ENCODE data around the gene GJA5.

GJA5 gene

DNA sequence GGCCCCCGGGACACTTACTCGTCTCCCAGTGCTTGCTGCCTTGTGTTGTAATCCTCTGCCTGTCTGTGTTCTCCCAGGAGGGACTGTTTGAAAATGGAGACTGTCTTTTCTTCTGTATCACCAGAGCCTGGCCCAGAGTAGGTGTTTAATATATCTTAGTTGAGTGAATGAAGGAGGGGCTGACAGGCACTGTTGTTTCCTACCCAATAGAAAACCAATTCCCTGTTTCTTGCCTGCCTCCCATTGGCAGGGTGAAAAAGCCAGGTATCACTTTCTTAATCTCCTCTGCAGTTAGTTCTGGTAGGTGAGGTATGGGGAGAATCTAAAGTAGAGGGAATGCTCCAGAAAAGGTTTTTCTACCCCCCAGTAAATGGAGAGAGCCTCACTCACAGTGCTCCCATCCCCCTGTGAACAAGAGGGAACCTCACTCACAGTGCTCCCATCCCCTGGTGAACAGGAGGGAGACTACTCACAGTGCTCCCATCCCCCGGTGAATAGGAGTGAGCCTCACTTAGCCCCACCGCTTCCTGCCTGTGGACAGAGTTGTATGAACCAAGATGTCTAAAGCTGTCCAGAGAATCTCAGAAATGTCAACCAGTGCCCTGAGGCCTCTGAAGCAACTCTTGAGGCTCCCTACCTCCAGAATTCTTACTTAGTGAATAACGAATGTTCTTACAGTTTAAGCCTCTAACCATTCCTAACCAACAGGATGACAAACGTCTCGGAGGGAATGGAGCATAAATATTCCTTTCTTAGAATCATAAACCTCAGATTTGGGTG, at the start of gene GJA5:
GJA5 (minus strand) TSS at position 122 of the 780 bp plus-strand sequence. CDS start 1,364 bp downstream, outside the sequence.
- no peak for DNase-seq (ENCODE audit: low read depth)

- DNase-seq (ENCODE audit: low read depth): no peak
Observed at GRCh38 chr1:147809236-147809635, 48.8 kb upstream of the GJA5 start.

- no peak for DNase-seq (ENCODE audit: low read depth)
Observed at GRCh38 chr1:147808025-147808424, 47.6 kb upstream of the GJA5 start.

DNA sequence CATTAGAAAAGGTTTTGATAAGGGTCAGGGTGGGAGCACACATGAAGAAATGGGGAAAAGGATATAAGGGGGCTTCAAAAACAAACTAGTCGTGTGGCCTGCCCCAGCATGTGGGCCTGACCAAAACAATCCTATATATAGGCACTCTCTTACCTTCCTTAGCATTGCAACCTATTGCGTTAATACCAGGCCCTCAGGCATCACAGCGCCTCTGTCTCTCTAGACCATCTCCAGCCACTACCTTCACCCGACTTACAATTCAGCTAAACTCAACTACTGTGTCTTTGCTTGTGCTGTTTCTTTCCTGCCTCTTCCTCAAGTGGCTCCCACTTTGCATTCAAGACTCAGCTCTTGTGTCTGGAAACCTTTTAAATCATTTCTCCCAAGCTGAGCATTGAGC, 47.0 kb upstream of the GJA5 start:
- DNase-seq (ENCODE audit: low read depth): no peak

- DNase-seq (ENCODE audit: low read depth): no peak
Observed at GRCh38 chr1:147804942-147805723, 44.7 kb upstream of the GJA5 start.

DNA sequence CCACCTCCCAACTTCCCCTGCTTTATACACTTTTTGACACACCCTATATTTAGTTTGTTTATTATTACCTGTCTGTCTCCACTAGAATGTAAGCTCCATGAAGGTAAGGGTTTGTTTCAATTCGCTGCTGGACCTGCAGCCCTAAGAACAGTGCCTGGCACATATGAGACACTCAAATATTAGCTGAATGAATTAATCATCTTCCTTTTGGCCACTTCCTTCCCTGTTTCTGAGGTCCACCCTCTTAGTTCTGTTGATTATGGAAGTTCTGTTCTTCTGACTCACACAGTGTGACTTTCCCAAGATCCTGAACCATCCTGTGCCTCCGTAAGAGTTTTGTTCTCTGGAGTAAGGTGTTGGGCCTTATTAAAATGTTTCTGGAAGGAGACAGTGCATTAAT, 40.4 kb upstream of the GJA5 start:
- DNase-seq (ENCODE audit: low read depth): no peak

DNA sequence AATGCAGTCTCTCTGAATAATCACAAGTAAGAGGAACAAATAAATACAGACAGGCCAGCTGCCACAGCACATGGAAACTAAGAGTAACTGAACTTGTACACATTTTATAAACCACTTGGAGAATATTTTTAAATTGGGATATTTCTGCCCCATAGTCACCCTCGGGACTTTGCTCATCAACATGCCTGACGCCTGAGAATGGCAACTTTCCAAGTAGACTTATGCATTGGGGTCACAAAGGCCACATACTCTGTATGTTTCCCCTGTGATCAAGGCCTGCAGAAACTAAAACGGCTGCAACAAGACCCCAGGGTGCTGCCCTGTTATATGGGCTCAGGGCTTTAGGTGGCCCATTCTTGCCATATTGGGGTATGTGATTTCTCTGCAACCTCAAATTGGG, 38.3 kb upstream of the GJA5 start:
- no peak for DNase-seq (ENCODE audit: low read depth)

DNA sequence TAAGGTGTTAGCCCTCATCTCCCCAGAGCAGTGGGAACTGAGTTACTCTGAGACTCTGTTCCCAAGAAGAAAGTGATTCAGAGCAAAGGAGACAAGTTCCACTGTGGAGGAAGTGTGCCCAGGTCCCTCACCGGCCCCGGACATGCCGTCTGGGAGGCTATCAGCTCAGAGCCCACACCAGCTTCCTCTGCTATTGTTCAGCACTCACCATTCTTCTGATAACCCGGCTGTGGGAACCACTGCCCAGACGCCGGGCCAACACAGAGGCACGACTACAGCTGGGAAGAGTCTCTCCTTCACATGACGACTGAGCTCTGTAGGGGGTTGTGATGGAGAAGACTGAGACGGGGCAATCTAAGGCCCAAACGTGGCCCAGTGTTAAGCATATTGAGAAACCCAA, 34.2 kb upstream of the GJA5 start:
- no peak for DNase-seq (ENCODE audit: low read depth)

DNA sequence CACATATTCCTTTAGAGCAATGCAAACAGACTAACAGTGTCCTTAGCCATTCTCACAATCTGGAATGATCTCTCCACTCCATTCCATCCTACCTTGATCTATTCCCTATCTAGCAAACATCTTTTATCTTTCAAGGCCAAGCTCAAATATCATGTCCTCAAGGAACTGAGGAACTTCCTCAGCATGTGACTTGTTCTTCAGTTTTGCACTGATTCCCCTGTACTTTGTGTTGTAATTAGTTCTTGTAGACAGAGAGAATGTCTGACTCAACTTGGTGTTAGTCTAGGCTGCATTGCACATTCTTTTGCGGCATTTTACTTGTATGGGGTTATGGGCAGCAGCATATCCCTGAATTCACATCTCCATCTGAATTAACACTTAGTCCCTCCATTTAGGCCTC, 31.5 kb upstream of the GJA5 start:
- no peak for DNase-seq (ENCODE audit: low read depth)

DNA sequence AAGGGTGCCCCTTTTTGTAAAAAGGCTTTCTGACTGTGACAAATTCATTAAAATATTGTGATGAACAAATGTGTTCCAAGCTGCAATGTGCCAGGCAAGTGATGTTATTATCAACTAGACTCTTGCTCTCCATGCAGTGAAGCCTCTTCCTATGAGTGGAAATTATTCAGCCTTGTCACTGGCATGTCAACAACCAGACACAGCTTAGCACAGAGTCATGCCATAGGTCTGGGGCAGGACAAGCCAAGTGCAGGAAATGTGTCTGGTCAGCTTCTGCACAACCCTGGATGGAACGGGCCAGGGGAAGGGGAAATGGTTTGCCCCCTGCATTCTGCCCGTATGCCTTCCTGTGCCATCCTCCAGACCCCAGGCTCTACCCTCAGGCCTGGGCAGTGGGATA, 27.4 kb upstream of the GJA5 start:
- no peak for DNase-seq (ENCODE audit: low read depth)

DNA sequence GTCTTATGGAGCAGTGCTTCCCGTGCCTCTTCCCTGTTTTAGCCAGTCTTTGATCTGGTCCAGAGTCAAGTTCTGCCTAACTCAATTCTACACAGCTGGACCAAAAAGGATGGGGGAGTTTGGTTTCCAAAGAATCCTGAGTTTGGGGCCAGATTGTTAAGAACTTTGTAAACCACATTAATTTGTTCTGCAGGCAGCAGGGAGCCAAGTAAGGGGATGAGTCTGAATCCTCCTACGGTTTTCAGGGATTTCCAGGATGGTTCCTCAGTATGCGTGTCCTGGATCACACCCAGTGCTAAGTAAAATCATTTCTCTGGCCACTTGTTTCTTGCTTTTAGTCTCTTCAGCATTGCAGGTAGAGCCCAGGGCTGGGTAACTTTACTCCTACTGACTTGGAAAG, 26.1 kb upstream of the GJA5 start:
- DNase-seq (ENCODE audit: low read depth): no peak

DNA sequence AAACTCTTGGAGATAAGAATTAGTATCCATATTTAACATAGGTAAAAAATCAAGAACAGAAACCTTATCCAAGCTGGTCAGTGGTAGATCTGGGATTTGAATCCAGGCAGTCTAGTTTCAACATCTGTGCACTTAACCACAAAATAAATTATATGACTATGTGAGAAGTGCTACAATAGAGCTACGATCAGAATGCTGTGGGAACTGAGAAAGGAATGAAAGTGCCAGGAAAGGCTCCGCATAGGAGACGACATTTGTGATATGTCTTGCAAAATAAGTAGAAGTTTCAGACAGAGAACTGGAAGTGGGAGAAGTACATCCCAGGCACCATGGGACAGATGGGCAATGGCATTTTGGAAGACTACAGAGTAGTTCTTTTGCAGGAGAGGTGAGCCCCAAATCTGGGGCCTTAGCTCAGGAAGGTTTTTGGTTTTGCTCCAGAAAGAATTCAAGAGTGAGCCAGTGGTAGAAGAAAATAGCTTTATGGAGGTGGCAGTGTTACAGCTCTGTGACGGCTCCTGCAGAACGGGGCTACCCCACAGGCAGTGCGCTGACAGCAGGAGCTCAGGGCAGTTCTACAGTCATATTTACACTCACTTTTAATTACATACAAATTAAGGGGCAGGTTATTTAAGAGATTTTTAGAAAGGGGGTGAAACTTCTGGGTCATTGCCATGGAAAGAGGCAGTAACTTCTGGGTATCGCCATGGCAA, 25.5 kb upstream of the GJA5 start:
- no peak for DNase-seq (ENCODE audit: low read depth)

DNA sequence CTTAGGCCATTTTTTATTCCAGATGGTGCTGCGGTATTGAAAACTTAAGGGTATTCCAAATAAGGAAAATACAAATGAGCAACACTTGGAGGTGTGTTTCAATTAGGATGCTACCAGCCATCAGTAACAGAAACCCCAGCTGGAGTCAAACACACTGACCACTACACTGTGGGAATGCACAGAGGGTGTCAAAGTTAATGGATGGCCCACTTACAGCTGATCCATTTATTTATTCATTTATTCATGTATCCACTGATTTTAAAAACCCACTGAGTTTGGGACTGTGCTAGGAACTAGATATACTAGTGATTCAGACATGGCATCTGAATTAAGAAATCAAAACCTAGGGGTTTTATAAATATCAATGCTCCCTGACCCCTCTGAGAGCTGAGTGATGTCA, 24.5 kb upstream of the GJA5 start:
- DNase-seq (ENCODE audit: low read depth): no peak

GRCh38 chr1:147781056-147781471, 20.7 kb upstream of the GJA5 start:
- DNase-seq (ENCODE audit: low read depth): no peak

DNA sequence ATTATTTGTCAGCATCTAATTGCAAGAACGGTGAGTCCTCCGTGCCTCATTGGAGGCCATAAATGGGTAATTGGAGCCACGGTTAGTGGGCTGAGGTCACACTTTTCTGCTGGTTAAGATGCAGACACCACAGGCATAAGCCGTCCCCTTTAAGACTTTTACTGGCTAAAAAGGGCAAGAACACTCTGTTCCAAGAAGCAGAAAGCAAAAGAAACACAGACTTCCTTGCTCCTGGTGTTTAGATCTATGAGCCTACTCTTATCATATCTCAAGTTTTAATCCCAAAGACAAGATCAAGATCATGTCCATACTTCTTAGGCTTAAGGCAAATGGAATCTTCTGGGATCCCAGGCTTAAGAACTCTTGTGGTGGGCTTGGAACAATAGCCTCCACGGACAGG, 17.3 kb upstream of the GJA5 start:
- no peak for DNase-seq (ENCODE audit: low read depth)

DNA sequence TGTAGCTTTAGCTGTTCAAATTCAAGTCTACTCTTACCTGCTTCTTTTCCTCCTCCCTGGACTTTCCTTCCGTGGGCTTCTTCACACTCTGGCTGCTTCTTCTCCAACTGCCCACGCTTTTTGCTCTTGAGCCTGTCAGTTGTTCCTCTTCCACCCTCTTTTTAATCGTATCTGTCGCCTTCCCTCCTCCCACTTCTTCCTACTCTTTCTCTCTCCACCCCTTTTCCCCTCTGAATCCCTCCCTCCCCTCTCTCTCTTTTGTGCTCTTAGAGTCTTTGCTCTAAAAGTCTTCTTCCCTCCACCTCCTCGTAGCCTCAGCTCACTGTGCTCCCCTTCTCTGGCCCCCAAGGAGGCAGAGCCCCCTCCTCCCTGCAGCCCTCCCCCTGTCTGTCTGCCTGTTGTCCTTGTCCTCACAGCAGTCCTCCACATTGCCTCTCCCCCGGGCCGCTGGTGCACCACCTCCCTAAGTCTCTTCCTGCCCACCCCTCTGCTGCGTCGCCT, 12.9 kb upstream of the GJA5 start:
- DNase-seq (ENCODE audit: low read depth): no peak

DNA sequence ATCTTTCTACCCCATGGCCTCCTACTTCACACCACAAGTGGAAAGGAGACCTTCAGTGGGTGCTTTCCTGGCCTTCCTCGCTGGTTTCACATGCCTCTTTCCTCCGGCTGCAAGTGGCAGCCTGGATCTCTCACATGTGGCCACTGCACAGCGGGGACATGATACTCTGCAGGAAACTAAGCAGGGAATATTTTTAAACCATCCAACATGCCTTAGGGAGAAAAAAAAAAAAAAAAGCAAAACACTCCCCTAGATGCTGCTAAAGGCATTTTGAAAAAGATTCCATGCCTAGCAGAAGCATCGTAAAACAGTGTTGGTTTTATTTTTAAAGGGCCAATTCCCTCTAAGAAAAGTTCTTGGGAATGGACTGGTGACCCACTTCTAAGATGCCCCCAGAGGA, 12.2 kb upstream of the GJA5 start:
- no peak for DNase-seq (ENCODE audit: low read depth)

- no peak for DNase-seq (ENCODE audit: low read depth)
Observed at GRCh38 chr1:147771226-147772125, 11.1 kb upstream of the GJA5 start.

- DNase-seq (ENCODE audit: low read depth): no peak
Observed at GRCh38 chr1:147769106-147769505, 8.7 kb upstream of the GJA5 start.

GRCh38 chr1:147768582-147768981, 8.2 kb upstream of the GJA5 start:
- no peak for DNase-seq (ENCODE audit: low read depth)

DNA sequence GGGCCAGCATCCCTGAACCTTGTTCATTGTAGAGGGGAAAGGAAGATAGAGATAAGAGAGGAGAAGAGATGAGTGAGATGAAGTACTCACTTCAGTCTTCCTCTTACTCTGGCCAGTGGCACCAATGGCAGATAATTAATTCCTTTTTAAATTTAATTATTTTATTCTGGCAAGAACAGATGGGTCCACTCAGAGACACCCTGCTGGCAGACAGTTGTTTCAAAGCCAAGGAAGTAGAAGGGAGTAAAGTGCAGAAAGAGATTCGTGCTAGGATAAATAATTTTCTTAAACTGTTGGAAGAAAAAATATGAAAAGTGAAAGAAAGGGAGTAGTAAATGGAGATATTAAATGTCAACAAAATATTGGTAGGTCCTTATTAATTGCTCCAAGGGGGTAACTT, 7.7 kb upstream of the GJA5 start:
- no peak for DNase-seq (ENCODE audit: low read depth)

All from stimulated activated CD8-positive, alpha-beta memory T cell treated with anti-CD3 and anti-CD28 coated beads, Interleukin-12 subunit alpha, Interleukin-12 subunit beta, amount 100 ng/mL, for 1 hour (primary cell).